Retinal pigment epithelial cell (primary cell): ENCODE measurements around the gene SNX10.

Experiments
- DNase-seq: peaks from one replicate; pipeline ENCODE4 v3.0.0-alpha.2; 2010; ENCODE audit warnings: low read depth
- H3K4me3 ChIP-seq: 2 replicates; pipeline ENCODE4 v1.5.1; 2011; ENCODE audit warnings: mild to moderate bottlenecking, low read length, control low read depth, moderate library complexity
- TF ChIP-seq, protein P1 (sequence below): conservative IDR thresholded peaks from 2 replicates; pipeline ENCODE4 v1.5.1; 2011; ENCODE audit warnings: low read depth, low read length, control low read depth, inconsistent platforms

SNX10 gene

DNA sequence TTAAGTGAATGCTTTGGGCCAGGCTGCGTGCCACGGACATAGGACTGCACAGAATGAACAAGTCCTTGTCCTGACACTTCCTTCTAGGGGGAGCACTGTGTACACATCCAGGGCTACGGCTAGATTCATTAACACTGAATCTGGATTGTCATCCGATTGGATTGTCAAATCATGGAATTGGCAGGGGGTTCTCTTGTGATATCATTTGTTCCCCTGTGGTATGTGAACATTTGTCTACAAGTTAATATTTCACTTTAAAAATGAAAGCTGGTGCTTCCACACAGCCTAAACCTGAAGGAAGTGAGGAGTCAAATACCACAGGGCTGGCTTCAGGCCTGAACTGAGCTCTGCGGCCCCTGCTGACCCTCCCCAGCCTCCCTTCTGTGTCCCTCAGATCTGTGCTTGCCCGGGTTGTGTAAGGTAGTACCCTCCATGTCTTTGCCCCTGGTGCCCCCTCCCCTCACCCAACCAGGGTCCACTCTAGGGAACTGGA, 75.6 kb downstream of the SNX10 start:
- no peak overlapping the region for H3K4me3 ChIP-seq
- TF ChIP-seq, protein P1, sequence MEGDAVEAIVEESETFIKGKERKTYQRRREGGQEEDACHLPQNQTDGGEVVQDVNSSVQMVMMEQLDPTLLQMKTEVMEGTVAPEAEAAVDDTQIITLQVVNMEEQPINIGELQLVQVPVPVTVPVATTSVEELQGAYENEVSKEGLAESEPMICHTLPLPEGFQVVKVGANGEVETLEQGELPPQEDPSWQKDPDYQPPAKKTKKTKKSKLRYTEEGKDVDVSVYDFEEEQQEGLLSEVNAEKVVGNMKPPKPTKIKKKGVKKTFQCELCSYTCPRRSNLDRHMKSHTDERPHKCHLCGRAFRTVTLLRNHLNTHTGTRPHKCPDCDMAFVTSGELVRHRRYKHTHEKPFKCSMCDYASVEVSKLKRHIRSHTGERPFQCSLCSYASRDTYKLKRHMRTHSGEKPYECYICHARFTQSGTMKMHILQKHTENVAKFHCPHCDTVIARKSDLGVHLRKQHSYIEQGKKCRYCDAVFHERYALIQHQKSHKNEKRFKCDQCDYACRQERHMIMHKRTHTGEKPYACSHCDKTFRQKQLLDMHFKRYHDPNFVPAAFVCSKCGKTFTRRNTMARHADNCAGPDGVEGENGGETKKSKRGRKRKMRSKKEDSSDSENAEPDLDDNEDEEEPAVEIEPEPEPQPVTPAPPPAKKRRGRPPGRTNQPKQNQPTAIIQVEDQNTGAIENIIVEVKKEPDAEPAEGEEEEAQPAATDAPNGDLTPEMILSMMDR, result no peak

DNA sequence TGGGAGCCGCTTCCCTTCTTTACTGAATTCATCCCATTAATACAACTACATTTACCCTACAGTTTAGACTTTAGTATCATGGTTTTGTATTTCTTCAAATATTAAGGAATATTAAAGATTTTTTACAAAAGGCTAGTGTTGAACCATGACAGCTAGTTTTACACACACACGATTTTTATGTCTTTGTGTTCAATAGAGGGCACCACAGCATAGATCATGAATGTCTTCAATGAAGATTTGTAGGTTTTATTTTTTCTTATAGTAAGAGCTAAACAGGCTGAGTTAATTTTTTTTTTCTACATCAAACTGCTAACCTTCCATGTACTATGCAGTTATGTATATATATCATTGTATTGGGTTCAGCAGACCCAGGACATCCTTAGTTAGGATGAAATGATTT, 76.9 kb downstream of the SNX10 start:
- no peak overlapping the region for H3K4me3 ChIP-seq
- TF ChIP-seq, protein P1, result no peak
- no peak for DNase-seq

More for the DNA sequence above, 75.6 kb downstream of the SNX10 start:
- no peak for DNase-seq

DNA sequence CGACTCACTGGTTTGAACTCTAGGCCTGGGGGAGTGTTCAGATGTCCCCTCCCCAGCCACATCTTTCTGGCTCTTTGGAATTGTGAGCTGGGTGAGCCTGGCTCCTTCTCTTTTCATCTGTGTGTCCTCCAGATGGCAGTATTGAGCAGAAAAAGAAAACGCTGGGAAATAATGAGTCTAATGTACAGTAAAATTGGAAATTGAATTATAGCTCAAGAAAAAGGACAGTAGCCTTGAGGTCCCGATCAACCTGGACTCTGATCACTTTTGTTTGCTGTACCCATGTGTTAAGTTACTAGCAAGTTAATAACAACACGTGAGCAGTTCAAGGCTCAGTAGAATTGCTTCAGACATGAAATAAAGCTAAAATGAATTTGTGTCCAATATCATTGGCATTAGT, 77.9 kb downstream of the SNX10 start:
- H3K4me3 ChIP-seq, result no peak overlapping the region
- no peak for DNase-seq
- TF ChIP-seq, protein P1, result peak; percentile 75

DNA sequence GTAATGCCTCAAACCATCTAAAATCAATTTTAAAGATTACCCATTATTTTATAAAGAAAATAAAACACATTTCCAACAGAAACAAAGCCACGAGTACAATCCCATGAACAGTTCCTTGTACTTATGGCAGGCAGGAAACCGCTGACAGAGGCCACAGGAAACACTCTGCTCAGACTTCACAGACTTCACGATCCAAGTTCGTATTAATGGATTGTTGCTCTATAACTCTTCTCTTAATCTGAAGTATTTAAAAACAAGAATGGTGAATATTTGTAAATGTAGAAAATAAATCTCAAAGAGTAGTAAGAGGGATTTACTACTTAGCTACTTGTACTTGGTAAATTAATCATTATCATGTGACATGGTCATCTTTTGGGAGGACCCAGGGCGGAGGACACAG, 78.3 kb downstream of the SNX10 start:
- H3K4me3 ChIP-seq, result no peak overlapping the region
- TF ChIP-seq, protein P1, result no peak
- no peak for DNase-seq

DNA sequence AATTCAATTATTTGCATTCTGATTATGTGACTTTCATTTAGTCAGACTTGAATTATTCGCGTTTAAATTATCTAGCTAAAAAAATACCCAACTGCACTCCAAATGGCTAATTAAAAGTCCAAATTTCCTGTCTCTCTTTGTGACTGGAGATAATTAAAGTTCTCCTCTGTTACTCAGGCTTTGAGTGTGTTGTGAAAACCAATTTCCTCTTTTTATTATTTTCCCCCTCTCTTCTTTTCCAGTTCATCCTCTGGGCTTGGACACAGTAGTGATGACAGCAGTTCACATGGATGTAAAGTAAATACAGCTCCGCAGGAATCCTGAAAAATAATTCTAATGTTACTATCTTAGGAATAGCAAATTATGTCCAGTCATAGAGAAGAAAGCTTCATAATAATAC, 80.6 kb downstream of the SNX10 start:
- DNase-seq, result no peak
- H3K4me3 ChIP-seq, result no peak overlapping the region
- TF ChIP-seq, protein P1, result no peak

DNA sequence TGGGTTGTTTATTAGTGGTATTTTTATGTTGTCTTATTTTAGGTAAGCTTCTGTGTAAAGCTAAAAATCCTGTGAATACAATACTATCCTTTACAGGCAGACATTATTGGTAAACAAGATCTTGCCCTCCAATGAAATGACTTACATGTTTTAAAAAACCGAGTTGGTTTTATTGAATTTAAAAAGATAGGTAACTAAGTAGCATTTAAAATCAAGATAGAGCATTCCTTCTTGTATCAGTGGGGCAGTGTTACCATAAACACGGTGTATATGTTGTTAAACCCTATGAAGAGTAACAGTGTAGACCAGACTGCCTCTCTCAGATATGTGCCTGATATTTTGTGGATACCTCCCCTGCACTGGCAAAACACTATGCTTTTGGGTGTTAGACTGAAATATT, 81.0 kb downstream of the SNX10 start:
- no peak for DNase-seq
- H3K4me3 ChIP-seq, result no peak overlapping the region
- TF ChIP-seq, protein P1, result no peak

DNA sequence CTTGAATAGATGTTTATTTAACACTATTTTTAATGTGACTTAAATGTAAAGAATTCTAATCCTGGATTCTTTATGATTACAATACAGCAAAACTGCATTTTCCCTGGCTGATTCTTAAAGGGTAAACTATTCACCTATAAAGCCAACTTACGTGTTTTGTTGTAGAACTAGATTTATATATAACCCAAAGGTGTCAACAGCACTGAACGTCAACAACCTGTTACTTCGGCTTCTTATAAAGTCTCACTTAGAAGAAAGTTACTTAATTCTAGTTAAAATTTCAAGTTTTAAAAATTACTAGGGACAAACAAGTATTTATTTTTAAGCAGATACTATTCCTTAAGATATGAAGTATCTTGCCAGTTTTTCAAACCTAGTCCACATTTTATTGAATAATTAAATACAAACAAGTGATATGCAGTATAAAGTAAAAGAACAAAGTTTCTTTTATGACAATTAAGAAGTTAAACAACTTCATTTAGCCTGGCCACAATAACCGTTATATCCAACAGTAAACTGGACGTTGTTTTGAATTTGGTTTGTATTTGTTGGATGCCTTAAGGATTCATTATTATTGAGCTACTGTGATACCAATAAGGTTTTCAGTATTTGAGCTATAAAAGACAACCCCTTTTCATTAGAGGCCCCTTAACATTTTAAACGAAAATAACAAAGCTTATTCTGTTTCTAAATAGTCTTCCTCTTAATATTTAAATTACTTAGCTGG, 83.1 kb downstream of the SNX10 start:
- TF ChIP-seq, protein P1, result no peak
- no peak overlapping the region for H3K4me3 ChIP-seq
- no peak for DNase-seq
